NB4 (cell line): Measurements from ENCODE around the gene NAXD.

Source experiments
- MYC ChIP-seq: IDR thresholded peaks from 2 replicates; pipeline ENCODE4 v1.6.1; 2011; ENCODE audit warnings: low read depth, low read length
- POLR2A ChIP-seq: IDR thresholded peaks from 2 replicates; pipeline ENCODE4 v1.6.1; 2011; ENCODE audit warnings: mild to moderate bottlenecking; ENCODE audit not compliant: insufficient read length; ENCODE audit errors: extremely low read depth
- TF ChIP-seq, protein P1 (sequence below): IDR thresholded peaks from one replicate; pipeline ENCODE4 v1.5.1; 2012; ENCODE audit warnings: low read depth, low read length
- TF ChIP-seq, protein P2 (sequence below): IDR thresholded peaks from 2 replicates; pipeline ENCODE4 v1.6.1; 2011; ENCODE audit warnings: low read depth, low read length

DNA sequence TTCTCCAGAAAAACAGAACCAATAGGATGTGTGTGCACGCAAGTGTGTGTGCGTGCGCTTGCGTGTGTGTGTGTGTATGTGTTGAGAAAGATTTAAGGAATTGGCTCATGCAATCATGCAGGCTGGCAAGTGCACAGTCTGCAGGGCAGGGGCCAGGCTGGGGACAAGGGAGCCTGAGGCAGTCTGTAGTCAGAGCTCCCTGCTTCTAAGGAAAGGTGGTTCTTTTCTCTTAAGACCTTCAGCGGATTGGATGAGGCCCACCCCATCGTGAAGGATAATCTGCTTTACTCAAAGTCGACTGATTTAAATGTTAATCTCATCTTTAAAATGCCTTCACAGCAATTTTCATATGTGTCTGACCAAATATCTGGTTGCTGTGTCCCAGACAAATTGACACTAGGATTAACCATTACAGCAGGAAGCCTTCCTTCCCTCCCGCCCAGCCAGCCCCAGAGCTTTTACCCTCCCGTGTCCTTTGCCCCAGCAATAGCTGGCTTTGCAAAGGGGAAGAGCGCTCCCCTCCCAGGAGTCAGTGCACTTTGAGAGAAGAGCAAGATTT lies 15.0 kb upstream of the NAXD start:
- TF ChIP-seq POLR2A (no peak), MYC (no peak)
- TF ChIP-seq, protein P1, sequence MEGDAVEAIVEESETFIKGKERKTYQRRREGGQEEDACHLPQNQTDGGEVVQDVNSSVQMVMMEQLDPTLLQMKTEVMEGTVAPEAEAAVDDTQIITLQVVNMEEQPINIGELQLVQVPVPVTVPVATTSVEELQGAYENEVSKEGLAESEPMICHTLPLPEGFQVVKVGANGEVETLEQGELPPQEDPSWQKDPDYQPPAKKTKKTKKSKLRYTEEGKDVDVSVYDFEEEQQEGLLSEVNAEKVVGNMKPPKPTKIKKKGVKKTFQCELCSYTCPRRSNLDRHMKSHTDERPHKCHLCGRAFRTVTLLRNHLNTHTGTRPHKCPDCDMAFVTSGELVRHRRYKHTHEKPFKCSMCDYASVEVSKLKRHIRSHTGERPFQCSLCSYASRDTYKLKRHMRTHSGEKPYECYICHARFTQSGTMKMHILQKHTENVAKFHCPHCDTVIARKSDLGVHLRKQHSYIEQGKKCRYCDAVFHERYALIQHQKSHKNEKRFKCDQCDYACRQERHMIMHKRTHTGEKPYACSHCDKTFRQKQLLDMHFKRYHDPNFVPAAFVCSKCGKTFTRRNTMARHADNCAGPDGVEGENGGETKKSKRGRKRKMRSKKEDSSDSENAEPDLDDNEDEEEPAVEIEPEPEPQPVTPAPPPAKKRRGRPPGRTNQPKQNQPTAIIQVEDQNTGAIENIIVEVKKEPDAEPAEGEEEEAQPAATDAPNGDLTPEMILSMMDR, result no peak
- TF ChIP-seq, protein P2, sequence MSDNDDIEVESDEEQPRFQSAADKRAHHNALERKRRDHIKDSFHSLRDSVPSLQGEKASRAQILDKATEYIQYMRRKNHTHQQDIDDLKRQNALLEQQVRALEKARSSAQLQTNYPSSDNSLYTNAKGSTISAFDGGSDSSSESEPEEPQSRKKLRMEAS, result no peak
